Measurements from ENCODE around the gene TMEM154. TPM values are rescaled to one million over a fixed set of nuclear protein-coding genes. Genes with fewer than 3 reads are reported as not detected.
A peak's percentile ranks its signal among the peaks of the same experiment; 100 is the strongest.

The TMEM154 gene
- total RNA-seq, 4 donors from 2014 or later = 0.44 to 1.8 (median 1.1) TPM

GRCh38 chr4:152696764-152697261 is 17.0 kb upstream of the TMEM154 start:
- H3K9me3 ChIP-seq = no peaks in the 10 kb centered on the region
- H3K4me3 ChIP-seq = no peak overlapping the region
- TF ChIP-seq POLR2A (IDR thresholded peaks at IDR 0.05) (no peak), EP300 (IDR thresholded peaks at IDR 0.05) (peak in 1 of 2 donors; percentile 13), CTCF (IDR thresholded peaks at IDR 0.05) (no peak)
- H3K27ac ChIP-seq = peak overlapping the region in 2 of 4 donors; percentile 47 to 63
- peaks cover 0 to 13% (median 3%) of the 10 kb centered on the region in 4 donors for H3K4me1 ChIP-seq
- 9 to 24% methylated on average over 5 of the region's 5 CpGs for WGBS, 2 donors
- no peaks in the 10 kb centered on the region for H3K36me3 ChIP-seq
- peak in 1 of 2 donors; percentile 9 for DNase-seq (ENCODE audit: low spot score in 2 of 2)
- no peaks in the 10 kb centered on the region for H3K27me3 ChIP-seq

- Histone ChIP-seq H3K4me1 (peaks cover 0 to 13% (median 3%) of the 10 kb centered on the region in 4 donors), H3K27ac (no peak overlapping the region), H3K9me3 (no peaks in the 10 kb centered on the region), H3K36me3 (no peaks in the 10 kb centered on the region), H3K27me3 (no peaks in the 10 kb centered on the region), H3K4me3 (no peak overlapping the region)
- no peak for TF ChIP-seq POLR2A (IDR thresholded peaks at IDR 0.05)
- no peak for TF ChIP-seq CTCF (IDR thresholded peaks at IDR 0.05)
- no peak for TF ChIP-seq EP300 (IDR thresholded peaks at IDR 0.05)
- WGBS, 2 donors = 93 to 95% methylated on average over 5 of the region's 5 CpGs
- DNase-seq (ENCODE audit: low spot score in 2 of 2) = no peak
These were observed 14.1 kb upstream of the TMEM154 start for GRCh38 chr4:152693871-152694270.

GRCh38 chr4:152691761-152692160 is 12.0 kb upstream of the TMEM154 start:
- Histone ChIP-seq H3K27ac (no peak overlapping the region), H3K9me3 (no peaks in the 10 kb centered on the region), H3K36me3 (no peaks in the 10 kb centered on the region), H3K4me1 (peaks cover 0 to 3% (median 0%) of the 10 kb centered on the region in 4 donors), H3K27me3 (no peaks in the 10 kb centered on the region), H3K4me3 (no peak overlapping the region)
- 88 to 100% methylated on average over 1 of the region's 1 CpG for WGBS, 2 donors
- no peak for TF ChIP-seq POLR2A (IDR thresholded peaks at IDR 0.05)
- TF ChIP-seq CTCF (IDR thresholded peaks at IDR 0.05) = no peak
- no peak for TF ChIP-seq EP300 (IDR thresholded peaks at IDR 0.05)
- DNase-seq (ENCODE audit: low spot score in 2 of 2) = no peak

- Histone ChIP-seq H3K4me1 (no peaks in the 10 kb centered on the region), H3K27ac (no peak overlapping the region), H3K27me3 (no peaks in the 10 kb centered on the region), H3K36me3 (no peaks in the 10 kb centered on the region), H3K4me3 (no peak overlapping the region), H3K9me3 (no peaks in the 10 kb centered on the region)
- DNase-seq (ENCODE audit: low spot score in 2 of 2) = no peak
- WGBS, 2 donors = 60 to 75% methylated on average over 4 of the region's 4 CpGs
- TF ChIP-seq EP300 (IDR thresholded peaks at IDR 0.05) (no peak), CTCF (IDR thresholded peaks at IDR 0.05) (no peak)
These were observed 11.2 kb upstream of the TMEM154 start for GRCh38 chr4:152690706-152691651.

All from tibial nerve (tissue), 4 donors.